ENCODE results near the gene GABRG3.

DNA sequence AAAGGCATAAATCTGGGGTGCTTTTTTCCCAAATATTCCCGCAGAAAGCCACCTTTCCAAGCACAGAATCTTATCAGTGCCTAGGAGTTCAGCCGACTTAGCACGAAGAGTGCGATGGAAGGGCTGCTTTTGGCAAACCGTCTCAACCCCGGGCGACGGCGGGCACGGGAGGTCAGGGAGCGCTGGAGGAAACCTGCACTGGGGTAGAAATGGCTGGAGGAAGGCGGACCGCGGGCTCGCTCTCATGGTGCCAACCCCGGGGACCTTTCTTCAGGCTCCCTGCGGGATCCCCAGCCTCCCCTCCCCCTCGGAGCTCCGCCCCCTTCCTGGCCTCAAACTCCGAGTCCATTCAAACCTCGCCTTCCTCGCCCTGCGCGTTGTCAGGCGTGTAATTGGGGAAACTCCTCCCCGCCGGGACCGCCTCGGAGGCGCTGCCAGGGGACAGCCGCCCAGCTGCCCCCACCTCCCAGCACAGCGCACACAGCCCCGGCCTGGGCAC lies at the start of gene GABRG3:
- TF ChIP-seq KAT2B (IDR thresholded peaks at IDR 0.05; ENCODE audit: low read depth, low read length) (no peak), POLR2A (conservative IDR thresholded peaks at IDR 0.05) (no peak), SAFB (IDR thresholded peaks at IDR 0.05; ENCODE audit: borderline replicate concordance, low read depth, low read length) (no peak), DPF2 (IDR thresholded peaks at IDR 0.05) (no peak), MYC (IDR thresholded peaks at IDR 0.05; ENCODE audit: low read depth, low read length) (no peak), MYC (CRISPR knock-in tag; IDR thresholded peaks at IDR 0.05; ENCODE audit: borderline replicate concordance, low read depth) (no peak), SMAD3 (CRISPR knock-in tag; conservative IDR thresholded peaks at IDR 0.05) (no peak), ZBTB1 (CRISPR knock-in tag; IDR thresholded peaks at IDR 0.05; ENCODE audit: borderline replicate concordance, low read depth) (no peak), ZNF76 (CRISPR knock-in tag; IDR thresholded peaks at IDR 0.05; ENCODE audit: borderline replicate concordance) (no peak), SP1 (CRISPR knock-in tag; IDR thresholded peaks at IDR 0.05) (no peak), ZBTB7A (IDR thresholded peaks at IDR 0.05; ENCODE audit: borderline replicate concordance, control insufficient read depth, low read depth, low read length) (no peak), PHF21A (IDR thresholded peaks at IDR 0.05; ENCODE audit: borderline replicate concordance, low read depth) (no peak)
- TF ChIP-seq, protein P1, sequence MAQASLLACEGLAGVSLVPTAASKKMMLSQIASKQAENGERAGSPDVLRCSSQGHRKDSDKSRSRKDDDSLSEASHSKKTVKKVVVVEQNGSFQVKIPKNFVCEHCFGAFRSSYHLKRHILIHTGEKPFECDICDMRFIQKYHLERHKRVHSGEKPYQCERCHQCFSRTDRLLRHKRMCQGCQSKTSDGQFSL (CRISPR knock-in tag; IDR thresholded peaks at IDR 0.05): no peak
- TF ChIP-seq, protein P1 (tag; IDR thresholded peaks at IDR 0.05): no peak
- TF ChIP-seq, protein P2, sequence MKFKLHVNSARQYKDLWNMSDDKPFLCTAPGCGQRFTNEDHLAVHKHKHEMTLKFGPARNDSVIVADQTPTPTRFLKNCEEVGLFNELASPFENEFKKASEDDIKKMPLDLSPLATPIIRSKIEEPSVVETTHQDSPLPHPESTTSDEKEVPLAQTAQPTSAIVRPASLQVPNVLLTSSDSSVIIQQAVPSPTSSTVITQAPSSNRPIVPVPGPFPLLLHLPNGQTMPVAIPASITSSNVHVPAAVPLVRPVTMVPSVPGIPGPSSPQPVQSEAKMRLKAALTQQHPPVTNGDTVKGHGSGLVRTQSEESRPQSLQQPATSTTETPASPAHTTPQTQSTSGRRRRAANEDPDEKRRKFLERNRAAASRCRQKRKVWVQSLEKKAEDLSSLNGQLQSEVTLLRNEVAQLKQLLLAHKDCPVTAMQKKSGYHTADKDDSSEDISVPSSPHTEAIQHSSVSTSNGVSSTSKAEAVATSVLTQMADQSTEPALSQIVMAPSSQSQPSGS (CRISPR knock-in tag; IDR thresholded peaks at IDR 0.05): no peak
- TF ChIP-seq, protein P3, sequence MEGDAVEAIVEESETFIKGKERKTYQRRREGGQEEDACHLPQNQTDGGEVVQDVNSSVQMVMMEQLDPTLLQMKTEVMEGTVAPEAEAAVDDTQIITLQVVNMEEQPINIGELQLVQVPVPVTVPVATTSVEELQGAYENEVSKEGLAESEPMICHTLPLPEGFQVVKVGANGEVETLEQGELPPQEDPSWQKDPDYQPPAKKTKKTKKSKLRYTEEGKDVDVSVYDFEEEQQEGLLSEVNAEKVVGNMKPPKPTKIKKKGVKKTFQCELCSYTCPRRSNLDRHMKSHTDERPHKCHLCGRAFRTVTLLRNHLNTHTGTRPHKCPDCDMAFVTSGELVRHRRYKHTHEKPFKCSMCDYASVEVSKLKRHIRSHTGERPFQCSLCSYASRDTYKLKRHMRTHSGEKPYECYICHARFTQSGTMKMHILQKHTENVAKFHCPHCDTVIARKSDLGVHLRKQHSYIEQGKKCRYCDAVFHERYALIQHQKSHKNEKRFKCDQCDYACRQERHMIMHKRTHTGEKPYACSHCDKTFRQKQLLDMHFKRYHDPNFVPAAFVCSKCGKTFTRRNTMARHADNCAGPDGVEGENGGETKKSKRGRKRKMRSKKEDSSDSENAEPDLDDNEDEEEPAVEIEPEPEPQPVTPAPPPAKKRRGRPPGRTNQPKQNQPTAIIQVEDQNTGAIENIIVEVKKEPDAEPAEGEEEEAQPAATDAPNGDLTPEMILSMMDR (IDR thresholded peaks at IDR 0.05 in 2 of 3, conservative IDR thresholded peaks at IDR 0.05 in 1 of 3; ENCODE audit: insufficient read depth in 2 of 3, low read depth in 1 of 3, low read length in 3 of 3): no peak

All from K562 (cell line).